Glomerular visceral epithelial cell (primary cell): ENCODE results near the gene SLC25A25.
"Not testable (repeated sequence)": the region's sequence is repeated elsewhere in the genome, so short reads cannot be mapped to it uniquely, and the experiment has no call there.

Experiments
- DNase-seq: peaks from one replicate; pipeline ENCODE4 v3.0.0-alpha.2; 2016; ENCODE audit errors: extremely low spot score

SLC25A25 gene

GRCh38 chr9:128067645-128068385 lies at the start of gene SLC25A25:
Gene SLC25A25, plus strand, starts transcription at chr9:128068232. Its CDS starts 88 bp downstream, at chr9:128068320.
- DNase-seq, result peak; percentile 100

DNA sequence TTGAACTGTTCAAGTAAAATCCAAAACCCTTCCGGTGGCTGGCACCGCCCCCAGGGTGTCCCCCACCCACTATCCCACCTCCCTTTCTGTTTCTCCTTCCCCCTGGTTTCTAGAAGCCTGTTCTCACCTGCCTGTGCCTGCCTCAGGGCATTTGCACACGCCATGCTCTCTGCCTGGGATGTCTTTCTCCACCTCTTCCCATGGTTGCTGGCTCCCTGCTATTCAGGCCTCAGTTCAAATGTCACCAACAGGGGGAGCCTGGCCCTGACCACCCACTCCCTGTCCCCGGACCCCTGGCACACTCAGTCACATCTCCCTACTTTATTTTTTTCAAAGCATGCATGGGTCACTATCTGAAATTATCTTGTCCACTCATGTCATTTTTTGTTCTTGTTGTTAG lies 47.3 kb upstream of the SLC25A25 start:
- no peak for DNase-seq

GRCh38 chr9:128021098-128021497 lies 46.9 kb upstream of the SLC25A25 start:
- no peak for DNase-seq

DNA sequence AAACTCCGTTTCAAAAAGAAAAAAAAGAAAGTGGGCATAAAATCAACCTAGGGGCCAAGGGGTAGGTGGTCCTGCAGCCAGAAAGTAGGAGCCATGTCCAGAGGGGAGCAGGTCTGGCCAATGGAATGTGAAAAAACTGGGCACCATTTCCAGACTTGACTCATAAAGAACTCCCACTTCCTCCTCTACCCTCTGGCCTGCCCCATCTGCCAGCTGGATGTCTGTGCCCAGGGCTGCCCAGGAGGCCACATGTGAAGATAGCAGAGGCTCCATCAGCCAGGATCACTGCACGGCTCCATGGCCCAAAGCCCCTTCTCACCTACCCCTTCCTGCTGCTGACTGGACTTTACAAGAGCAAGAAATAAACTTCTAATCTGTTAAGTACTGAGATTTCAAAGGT lies 45.1 kb upstream of the SLC25A25 start:
- peak; percentile 37 for DNase-seq

DNA sequence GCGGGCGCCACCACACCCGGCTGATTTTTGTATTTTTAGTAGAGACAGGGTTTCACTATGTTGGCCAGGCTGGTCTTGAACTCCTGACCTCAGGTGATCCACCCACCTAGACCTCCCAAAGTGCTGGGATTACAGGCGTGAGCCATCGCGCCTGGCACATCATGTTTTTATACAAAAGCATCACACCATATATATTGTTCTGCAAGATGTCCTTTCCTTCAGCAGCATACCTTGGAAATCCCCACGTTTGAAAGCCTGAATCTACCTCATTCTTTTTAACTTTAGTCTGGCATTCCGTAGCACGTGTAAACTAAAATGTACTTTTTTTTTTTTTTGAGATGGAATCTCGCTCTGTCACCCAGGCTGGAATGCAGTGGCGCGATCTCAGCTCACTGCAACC lies 44.4 kb upstream of the SLC25A25 start:
- not testable (repeated sequence) for DNase-seq

- no peak for DNase-seq
Observed at GRCh38 chr9:128024761-128025308, 43.2 kb upstream of the SLC25A25 start.

GRCh38 chr9:128025736-128026135 lies 42.3 kb upstream of the SLC25A25 start:
- no peak for DNase-seq

- DNase-seq, result no peak
Observed at GRCh38 chr9:128026255-128026772, 41.7 kb upstream of the SLC25A25 start.

DNA sequence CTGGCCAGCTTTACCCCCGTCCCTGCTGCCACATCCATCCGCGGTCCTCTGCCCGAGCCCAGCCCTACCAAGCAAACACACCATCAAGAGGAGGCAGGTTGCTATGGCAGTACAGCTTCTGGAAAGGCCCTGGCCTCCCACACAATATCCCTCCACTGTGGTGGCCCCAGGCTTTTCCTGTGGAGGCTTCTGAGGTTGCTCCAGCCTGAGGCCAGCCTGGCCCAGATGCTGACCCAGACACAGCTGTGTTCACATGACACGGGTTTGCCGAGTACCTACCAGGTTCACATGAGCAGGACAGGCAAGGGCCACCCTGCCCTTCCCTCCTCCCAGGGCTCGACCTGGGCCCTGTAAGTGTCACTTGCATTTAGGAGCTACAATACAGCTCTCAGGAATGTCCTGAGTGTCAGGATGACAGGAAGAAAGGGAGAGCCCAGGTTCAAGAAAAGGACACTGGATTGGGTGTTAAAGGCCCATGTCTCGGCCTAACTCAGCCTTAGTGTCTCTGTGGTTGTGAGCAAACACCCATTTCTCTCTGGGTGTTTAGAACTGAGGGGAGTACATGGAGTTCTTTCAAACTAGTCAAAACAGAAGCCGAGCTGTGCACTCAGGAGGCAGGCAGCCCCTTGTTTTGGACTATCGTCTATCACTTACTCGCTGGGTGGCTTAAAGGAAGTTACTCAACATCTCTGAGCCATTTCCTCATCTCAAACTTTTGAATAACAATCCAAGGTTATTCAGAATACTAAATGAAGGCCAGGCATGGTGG lies 41.1 kb upstream of the SLC25A25 start:
- DNase-seq, result no peak

DNA sequence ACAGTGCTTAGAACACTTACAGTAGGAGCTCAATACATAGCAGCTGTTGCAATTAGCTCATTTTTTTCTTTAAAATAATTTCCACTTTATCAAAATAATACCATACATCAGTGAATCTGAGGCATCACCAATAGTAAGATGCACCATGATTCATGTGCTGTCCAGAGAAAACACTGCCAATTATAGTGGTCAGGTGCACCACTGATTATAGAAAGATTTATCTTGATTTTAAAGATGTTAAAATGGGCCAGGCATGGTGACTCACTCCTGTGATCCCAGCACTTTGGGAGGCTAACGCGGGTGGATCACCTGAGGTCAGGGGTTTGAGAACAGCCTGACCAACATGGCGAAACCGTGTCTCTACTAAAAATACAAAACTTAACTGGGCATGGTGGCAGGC lies 40.3 kb upstream of the SLC25A25 start:
- no peak for DNase-seq

DNA sequence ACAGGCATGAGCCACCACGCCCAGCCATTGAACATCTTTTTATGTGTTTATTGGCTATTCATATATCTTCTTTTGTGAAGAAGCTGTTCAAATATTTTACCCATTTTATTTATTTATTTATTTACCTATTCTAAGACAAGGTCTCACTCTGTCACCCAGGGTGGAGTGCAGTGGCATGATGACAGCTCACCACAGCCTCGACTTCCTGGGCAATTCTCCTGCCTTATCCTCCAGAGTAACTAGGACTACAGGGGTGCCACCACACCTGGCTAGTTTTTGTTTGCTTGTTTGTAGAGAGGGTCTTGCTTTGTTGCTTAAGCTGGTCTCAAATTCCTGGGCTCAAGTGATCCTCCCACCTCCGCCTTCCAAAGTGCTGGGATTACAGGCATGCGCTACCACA lies 34.4 kb upstream of the SLC25A25 start:
- DNase-seq, result no peak

DNA sequence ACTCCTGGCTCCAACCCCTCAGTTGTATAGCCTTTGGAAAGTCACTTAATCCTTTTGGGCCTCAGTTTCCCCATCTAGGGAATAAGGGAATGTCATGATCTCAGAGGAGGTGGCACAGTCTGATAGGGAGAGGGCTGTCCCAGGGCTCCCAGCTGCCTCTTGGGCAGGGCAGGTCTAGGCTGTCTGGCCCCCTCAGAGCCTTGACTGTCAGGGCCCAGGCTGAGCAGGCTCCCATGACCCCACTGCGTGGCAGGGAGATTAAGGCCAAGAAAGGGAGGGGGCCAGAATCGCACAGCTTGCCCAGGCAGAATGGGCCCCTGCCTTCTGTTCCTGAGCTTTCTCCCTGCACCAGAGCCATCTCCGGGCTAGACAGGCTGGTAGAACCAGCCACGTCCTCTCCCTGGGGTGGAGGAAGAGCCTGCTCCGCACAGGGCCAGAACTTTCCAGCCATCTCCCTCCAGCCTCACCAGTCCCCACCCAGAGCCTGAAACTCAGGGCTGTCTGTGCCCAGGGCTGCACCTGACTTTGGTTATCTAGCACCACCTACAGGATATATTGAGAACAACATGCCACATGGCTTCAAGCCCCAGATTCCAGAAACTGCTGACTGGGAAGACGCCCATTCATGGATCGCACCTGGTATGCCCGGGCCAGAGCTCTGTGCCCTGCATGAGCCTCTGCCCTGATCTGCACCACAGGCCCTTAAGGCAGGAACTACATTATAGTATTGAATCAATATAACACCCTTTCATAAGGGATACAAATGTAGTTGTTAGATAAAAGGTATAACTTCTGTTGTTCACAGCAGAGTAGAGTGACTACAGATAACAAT lies 33.0 kb upstream of the SLC25A25 start:
- DNase-seq, result peak; percentile 78

GRCh38 chr9:128036522-128036921 lies 31.5 kb upstream of the SLC25A25 start:
- not testable (repeated sequence) for DNase-seq

DNA sequence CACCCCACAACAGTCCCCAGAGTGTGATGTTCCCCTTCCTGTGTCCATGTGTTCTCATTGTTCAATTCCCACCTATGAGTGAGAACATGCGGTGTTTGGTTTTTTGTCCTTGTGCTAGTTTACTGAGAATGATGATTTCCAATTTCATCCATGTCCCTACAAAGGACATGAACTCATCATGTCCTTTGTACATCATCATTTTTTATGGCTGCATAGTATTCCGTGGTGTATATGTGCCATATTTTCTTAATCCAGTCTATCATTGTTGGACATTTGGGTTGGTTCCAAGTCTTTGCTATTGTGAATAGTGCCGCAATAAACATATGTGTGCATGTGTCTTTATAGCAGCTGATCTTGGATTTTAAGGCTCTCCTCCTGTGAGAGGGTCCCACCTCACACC lies 27.2 kb upstream of the SLC25A25 start:
- not testable (repeated sequence) for DNase-seq

DNA sequence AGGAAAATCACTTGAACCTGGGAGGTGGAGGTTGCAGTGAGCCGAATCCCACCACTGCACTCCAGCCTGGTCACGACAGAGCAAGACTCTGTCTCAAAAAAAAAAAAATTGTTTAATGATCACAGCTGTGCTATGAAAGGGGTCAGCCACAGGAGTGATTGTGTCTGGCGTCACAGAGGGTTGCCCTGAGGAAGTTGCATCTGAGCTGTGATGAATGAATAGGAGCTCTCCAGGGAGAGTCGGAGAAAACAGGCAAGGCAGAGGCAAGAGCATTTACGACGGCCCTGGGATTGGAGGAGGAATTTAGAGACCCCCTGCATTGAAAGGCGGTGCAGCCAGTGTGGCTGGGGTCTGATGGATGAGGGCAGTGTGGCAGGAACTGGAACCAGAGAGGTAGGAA lies 26.0 kb upstream of the SLC25A25 start:
- no peak for DNase-seq

DNA sequence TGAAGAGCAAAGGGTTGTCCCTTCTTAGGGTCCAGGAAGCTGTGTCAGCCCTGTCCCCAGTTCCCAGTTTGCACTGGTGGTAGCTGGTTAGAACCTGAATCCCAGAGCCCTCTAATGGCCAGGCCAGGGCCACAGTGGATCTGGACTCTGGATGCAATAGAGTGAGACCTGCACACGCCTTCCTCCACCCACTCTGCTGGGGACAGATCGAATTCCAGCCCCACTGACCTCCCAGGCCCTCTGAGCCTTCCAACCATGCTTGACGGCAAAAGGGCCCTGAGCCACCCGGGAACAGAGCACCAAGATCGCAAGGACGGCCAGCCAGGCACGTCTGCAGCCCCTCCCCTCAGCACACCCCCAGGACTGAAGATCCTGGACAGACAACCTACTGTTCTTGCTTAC lies 24.6 kb upstream of the SLC25A25 start:
- no peak for DNase-seq

- DNase-seq, result not testable (repeated sequence)
Observed at GRCh38 chr9:128045409-128045808, 22.6 kb upstream of the SLC25A25 start.

- no peak for DNase-seq
Observed at GRCh38 chr9:128045831-128046230, 22.2 kb upstream of the SLC25A25 start.

DNA sequence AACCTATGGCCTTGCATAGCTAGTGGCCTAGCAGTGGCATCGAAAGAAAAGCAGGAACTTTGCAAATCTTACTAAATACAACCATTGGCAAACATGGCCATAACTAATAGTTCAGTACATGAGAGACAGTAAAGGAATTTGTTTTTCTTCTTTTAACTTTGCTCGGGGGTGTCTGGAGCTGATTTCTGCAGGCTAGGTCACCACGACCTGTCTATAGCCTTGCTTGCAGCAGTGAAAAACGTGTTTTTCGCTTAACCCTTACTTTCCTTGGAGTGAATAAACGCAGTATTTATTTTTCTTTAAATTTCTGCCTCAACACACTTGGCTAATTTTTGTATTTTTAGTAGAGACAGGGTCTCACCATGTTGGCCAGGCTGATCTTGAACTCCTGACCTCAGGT lies 20.8 kb upstream of the SLC25A25 start:
- DNase-seq, result no peak

GRCh38 chr9:128048663-128049062 lies 19.4 kb upstream of the SLC25A25 start:
- no peak for DNase-seq

DNA sequence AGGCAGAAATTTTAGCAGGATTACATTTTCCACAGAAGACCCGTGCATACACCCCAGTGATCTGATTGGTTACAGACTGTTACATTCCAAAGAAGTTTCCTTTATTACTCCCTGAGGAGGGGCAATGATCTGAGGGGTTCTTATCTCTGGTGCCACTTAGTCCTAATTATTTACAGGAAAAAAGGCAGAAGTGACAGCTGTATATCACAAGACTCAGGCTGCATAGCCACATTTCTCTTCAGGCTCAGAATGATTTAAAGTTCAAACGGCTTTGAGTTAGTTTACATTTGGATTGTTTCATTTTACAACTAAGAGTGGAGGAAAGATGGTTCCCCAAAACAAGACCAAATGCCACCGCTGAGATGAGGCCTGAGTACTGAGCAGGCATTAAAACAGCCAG lies 18.2 kb upstream of the SLC25A25 start:
- no peak for DNase-seq
